ENCODE measurements around the gene ACTR10.

Gene ACTR10

GRCh38 chr14:58191763-58192601 lies 8.0 kb upstream of the ACTR10 start:
- Histone ChIP-seq H3K4me3 (no peak overlapping the region), H3K27ac (no peak overlapping the region)
- DNase-seq (ENCODE audit: low spot score) = no peak
- no peak for TF ChIP-seq CTCF (IDR thresholded peaks at IDR 0.05)

- no peak for TF ChIP-seq CTCF (IDR thresholded peaks at IDR 0.05)
- DNase-seq (ENCODE audit: low spot score) = no peak
- Histone ChIP-seq H3K4me3 (no peak overlapping the region), H3K27ac (peak overlapping the region; percentile 4 to 33)
These were observed 6.4 kb upstream of the ACTR10 start for GRCh38 chr14:58193542-58193941.

GRCh38 chr14:58196198-58196597 lies 3.8 kb upstream of the ACTR10 start:
- H3K27ac ChIP-seq = no peak overlapping the region
- no peak for DNase-seq (ENCODE audit: low spot score)
- H3K4me3 ChIP-seq = no peak overlapping the region
- no peak for TF ChIP-seq CTCF (IDR thresholded peaks at IDR 0.05)

- no peak for DNase-seq (ENCODE audit: low spot score)
- TF ChIP-seq CTCF (IDR thresholded peaks at IDR 0.05) = no peak
- Histone ChIP-seq H3K4me3 (no peak overlapping the region), H3K27ac (no peak overlapping the region)
These were observed 1.9 kb upstream of the ACTR10 start for GRCh38 chr14:58198086-58198485.

- DNase-seq (ENCODE audit: low spot score) = no peak
- TF ChIP-seq CTCF (IDR thresholded peaks at IDR 0.05) = no peak
- H3K27ac ChIP-seq = peak overlapping the region; percentile 95 to 98
- H3K4me3 ChIP-seq = peak overlapping the region; percentile 90
These were observed 512 bp downstream of the ACTR10 start for GRCh38 chr14:58200480-58200841.

GRCh38 chr14:58200846-58201245 lies 897 bp downstream of the ACTR10 start:
- TF ChIP-seq CTCF (IDR thresholded peaks at IDR 0.05) = no peak
- H3K27ac ChIP-seq = peak overlapping the region; percentile 95 to 98
- DNase-seq (ENCODE audit: low spot score) = no peak
- peak overlapping the region; percentile 90 for H3K4me3 ChIP-seq

- no peak for DNase-seq (ENCODE audit: low spot score)
- Histone ChIP-seq H3K4me3 (no peak overlapping the region), H3K27ac (no peak overlapping the region)
- no peak for TF ChIP-seq CTCF (IDR thresholded peaks at IDR 0.05)
These were observed 13.2 kb downstream of the ACTR10 start for GRCh38 chr14:58213176-58213575.
